ENCODE measurements around the gene ADGRB3.
"Not testable (repeated sequence)": the region's sequence is repeated elsewhere in the genome, so short reads cannot be mapped to it uniquely, and the experiment has no call there.

The ADGRB3 gene

DNA sequence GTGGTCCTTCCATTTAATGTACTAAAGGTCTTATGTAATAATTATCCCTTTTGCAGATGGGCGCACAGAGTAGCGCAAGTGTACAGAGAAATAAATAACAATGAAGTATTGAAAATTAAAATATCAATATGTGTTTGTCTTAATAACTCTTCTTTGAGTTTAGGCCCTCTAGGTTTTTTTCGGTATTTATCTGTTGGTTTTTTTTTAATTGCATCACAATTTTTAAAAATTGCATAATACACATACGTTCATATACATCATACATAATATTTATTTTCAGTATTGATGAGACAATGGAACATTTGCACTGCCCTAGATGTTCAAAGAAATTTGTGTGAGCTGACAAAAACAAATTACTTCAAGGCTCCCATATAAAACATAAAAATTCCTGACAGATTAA is 15.1 kb downstream of the ADGRB3 start:
- no peak for DNase-seq

DNA sequence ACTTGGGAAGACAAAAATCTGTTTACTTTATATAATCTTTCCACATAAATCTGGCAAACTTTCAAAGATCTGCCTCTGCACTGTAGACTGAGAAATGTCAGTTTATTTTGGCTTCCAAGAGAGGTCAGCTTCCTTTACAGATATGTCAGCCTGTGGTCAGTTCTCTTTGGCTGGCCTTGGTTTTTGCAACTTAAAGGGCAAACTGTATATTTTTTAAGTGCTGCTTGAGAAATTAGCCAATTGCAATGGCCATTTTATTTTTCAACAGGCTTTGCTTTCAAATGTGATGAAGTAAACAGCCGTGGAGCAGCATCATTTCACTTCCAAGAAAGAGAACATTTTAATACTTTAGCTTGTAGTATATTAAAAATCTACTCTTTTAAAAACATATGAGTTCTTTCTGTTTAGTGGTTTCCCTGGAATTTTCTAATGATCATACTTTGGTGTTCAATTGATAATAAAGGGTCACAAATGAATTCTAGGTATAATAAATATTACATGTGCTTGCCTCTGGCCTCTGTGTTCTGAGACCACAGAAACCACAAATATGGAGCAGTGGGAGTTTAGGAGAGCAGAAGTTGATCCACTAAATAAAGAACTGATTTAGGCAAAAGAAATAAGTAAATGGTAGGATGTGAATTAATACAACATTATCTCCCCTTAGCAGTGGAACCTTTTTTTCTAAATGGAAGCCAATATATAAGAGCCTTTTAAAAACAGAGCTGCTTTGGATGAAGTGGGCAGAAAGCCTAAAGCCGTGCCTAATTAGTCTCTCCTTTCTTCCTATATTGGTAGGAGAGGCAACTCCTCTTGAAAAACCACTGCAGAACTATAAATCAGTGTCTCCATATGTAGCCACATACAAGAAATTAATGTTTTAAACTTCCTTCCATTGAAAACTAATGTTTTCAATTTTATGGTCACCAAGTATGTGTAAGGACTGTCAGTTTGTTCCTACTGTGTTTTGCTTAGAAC is 16.2 kb downstream of the ADGRB3 start:
- DNase-seq = no peak

DNA sequence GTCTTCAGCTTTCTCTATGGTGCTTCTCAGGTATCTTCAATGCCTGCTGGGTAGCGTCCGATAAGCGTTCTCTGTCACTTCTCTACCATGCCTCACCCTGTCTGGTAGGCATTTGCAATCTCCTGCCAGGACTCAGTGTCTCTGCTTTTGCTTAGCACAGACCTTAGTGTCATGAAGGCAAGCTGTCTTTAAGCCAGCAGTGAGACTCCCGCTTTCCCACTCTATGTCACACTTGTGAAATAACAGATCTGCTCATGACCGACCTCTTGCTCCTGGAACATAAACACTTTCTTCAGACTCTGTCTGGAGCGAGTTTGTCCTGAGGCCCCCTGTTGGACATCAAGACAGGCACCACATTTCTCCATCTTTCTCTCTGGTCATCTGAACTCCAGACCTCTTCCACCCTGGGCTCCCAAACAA is 17.0 kb downstream of the ADGRB3 start:
- DNase-seq = no peak

DNA sequence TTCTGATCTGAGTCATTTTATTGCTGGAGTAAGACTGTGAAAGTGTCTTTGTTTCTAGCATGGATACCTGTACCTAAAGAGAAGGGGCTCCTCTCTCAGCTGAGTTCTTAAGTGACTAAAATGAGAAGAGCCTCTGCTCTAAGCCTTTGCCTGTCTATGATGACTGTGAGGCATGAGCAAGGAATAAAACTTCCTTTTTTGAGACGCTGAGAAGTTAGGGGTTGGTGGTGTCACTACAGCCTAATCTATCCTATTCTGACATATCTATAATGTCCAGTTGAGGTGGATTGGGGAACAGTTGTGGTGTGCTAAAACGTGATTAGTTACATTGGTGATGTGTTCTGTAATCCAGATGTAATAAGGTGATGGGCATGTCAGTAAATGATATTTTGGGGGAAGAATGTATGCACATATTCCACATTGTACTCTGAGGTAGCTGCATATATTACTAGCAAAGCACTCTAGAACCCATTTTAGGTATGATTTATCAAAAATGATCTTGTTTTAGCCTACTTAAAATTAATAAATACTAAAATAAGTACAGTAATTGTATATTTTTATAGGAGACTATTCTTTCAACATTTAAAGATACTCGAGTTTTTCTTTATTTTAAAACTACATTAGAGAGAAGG is 18.1 kb downstream of the ADGRB3 start:
- DNase-seq = no peak

DNA sequence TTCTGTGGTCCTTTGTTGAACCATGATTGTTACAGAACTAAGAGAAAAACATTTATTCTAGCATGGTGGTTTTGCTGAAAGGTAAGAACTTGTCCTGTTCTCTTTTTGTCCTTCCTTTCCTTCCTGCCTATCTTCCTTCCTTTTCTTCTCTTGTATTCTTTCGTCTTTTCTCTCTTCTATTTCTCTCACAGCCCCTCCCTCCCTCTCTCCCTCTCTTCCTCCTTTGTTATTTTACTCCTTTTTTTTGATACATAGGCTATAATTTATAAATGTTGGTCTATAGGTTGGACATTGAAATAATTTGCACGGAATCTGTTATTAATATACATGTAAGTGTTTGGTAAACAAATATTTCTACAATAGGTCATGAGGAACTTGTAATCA is 18.6 kb downstream of the ADGRB3 start:
- DNase-seq = no peak

DNA sequence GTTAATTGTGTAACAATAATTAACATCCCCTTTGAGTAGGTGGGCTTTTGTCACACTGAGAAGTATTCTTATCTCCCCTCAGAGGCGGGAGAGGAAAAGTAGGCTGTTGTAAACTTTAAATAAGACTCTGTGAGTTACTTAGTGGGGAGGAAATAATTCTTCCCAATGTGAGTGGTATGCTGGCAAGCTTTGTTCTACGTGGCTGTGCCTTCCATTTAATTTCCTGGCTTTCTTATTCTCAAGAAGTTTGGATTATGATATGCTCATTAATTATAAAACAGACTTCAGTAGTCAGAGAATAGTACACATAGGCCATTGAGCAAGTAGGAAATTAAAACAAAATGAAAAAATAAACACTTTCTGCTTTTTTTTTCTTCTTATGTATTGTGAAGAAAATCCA is 19.1 kb downstream of the ADGRB3 start:
- no peak for DNase-seq

DNA sequence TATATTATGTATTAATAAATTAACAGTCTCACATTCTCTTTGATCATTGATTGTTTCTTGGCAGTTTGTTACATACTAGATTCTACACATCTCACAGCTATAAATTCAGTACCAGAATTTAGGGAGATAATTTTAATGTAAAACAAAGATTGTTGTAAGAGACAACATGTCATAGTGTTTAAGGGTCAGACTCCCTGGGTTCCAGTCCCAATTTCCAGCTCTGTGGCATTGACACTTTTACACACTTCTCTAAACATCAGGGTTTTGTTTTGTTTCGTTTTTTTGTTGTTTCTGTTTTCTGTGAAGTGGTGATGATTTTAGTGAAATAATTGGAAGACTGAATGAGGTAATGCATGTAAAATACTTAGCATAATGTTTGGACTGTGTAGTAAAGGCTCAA is 19.9 kb downstream of the ADGRB3 start:
- DNase-seq = no peak

DNA sequence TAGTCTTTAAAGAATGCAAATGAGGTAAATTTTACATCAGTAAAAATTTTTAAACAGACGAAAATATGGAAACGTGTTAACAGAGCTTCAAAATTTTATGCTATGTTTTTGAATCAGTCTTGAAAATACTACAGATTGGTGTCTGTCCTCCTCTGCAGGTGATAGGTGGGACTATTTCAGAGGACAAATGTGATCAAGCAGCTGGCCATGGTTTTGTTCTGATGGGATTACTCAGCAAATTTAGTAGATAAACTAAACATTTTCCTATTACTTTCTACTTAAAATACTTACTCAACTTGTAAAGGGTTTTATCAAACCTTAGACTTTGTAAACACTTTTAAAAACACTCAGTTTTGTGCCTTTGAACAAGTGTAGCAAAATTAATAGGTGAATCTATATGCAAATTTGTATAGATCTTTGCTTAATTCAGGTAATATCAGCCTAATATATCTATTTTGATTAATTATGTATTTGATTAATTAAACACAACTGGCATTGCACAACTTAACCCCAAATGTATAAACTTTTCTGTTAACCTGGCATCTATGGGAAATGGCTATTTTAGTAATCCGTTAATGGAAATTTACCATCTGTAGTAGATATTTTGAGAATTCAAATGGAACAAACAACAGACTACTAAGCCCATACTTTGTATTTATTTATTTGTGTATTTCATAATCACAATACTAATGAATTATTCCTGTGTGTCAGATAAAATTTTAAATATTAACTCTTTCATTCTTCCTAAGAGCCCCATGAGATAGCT is 22.5 kb downstream of the ADGRB3 start:
- DNase-seq = no peak

DNA sequence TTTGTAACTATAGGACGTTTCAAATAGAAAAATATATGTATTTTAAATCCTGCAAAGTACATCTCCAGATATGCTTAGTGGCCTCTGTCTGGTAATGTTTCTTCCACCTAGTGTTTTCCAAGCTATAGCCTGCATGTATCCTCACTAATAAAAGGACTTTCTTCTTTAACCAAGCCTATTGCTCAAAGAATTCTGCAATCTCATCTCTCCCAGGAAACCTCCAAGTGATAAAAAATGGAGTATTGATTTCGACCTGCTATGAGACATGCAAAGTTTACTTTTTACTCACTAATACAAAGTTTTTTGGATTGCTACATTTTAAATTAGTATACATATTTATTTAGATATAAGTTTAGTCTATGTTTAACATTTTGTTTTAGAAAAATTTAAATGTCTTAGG is 23.3 kb downstream of the ADGRB3 start:
- no peak for DNase-seq

DNA sequence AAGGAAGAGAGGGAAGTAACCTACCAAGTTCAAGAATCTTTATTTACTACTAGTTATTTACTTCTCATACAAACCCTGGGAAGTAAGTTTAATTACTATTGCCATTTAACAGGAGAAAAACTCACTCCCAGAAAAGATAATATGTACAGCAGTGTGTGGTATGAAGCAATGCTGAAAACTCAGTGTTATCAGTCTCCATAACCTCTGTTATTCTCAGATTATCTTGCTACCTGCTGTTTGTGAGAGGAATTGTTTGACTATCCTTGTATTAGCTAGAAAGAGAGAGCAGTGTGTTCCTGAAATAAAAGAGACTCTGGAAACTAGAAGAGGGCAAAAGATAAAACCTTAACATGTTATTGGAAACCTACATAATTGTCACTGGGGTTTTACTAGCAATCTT is 38.2 kb downstream of the ADGRB3 start:
- no peak for DNase-seq

DNA sequence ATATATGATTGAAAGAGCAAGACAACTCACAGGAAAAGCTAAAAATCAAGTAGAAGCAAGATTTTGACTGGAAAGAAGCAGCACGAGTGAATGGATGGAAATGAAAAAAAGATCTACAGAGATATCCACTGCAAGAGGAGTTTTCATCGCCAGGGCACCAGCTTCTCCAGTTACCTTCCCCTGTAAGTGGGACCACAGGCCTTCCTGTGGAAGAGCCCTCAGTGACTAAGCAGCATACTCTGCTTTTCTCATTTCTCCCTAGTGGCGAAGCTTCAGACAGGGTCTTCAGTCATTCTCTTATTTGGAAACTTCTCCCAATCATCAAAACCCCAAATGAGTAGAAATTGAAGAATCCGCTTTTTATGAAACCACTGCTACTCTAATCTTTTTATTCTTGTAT is 40.5 kb downstream of the ADGRB3 start:
- no peak for DNase-seq

DNA sequence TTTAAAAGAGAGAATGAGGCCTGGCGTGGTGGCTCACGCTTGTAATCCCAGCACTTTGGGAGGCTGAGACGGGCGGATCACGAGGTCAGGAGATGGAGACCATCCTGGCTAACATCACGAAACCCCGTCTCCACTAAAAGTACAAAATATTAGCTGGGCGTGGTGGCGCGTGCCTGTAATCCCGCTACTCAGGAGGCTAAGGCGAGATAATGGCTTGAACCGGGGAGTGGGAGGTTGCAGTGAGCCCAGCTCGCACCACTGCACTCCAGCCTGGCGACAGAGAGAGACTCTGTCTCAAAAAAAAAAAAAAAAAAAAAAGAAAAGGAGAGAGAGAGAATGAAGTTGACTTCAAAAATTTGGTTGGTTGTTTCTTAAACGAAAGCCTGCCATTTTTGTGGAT is 41.0 kb downstream of the ADGRB3 start:
- not testable (repeated sequence) for DNase-seq

DNA sequence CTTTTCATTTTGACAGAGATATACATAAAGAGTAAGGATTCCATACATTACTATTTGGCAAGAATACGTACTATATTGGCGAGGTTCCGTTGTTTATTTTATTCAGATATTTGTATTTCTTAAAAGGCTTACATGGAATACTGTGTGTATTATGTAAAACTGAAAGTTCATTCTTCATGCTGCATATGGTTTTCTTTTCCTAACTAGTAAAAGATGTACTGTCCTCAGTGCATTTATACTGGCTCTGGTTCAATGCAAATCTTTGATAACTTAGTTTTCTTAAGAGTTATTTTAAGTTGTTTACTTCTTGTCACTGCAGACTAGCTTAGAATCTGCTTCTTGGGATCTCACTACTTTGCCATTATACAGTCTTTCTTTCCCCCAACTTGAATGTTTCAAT is 42.0 kb downstream of the ADGRB3 start:
- no peak for DNase-seq

DNA sequence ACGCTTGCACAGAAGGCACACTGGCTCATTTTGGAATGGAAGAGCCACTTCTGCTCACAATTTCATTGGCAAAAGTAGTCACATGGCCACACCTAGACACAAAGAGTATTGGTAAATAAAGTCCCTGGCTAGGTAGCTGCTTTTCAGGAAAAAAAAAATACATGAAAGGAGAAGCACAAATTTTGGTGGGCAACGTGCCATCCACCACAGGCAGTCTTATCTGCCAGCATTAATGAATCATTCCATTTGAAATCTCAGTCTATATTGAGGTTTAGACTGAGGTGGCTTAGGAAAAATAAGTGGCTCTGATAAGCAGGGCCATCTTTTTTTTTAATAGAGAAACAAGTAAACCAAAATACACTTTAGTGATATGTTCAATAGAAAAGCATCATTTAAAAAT is 44.3 kb downstream of the ADGRB3 start:
- DNase-seq = no peak

DNA sequence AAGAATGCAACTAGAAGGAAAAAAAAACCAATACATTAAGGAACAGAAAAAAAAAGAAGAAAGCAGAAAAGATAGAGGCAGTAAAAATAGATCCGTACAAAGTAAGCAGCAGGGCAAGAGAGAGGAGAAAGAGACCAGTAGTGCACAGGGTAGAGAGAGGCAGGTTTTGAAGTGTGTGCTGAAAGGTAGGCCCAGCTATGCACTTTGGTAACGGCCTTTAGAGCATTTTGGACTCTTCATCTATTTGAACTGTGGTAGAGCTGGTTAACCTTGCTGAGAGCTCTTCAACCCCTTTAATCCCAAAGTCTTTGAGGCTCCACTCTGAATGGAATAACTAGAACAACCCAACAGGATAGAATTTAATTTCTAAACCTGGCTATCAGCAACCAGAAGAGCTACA is 45.2 kb downstream of the ADGRB3 start:
- DNase-seq = no peak

DNA sequence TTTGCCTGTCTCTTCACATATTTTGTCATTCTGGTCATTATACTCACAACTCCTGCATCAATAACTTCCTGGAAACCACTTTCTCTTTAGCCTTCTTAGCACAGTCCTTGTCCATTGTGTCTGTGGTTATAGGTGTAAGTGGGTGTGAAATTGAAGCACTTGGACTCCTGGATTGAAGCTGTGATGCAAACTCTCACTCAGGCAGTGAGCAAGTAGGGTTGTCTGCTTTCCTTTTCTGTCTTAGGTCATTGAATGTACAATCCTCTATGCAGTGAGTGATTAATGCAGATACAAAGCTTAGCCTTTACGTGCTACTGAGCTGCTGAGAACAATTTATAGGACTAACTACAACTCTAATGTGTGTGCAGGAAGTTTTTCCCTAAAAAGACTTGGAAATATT is 54.8 kb downstream of the ADGRB3 start:
- no peak for DNase-seq

DNA sequence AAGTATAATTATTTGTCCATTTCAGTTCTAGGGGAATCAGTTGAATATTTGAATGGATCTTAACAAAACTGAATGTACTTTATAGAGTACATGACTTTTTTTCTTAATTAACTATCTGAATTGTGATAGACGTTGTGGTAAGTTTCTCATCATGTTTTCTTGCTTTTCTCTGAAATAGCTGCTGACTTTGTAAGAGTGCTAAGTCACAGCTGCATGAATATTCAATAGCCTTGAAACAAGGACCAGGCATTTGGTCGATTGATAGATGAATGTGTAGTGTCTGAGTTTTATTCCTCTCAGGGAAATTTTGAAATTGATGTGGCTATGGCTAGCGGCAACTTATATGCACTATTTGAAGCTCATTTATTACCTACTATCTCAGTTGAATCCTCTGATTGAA is 56.0 kb downstream of the ADGRB3 start:
- no peak for DNase-seq

DNA sequence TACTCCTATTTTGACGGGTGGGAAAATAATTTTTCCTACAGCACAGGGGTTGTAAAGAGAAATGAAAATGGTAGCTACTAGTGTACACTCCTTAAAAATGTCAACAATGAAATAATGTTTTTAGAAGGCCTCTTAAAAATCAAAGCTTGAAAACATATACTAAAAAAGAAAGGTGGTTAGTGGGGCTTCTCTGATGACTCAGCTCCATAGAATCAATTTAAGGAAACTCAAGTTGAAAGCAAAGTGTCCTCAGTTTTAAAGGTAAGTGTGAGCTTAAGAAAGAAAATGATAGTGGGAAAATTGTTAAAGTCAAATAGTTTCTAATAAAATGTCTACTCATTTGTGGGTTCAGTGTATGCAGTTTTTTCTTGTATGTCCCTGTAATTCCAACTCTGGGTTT is 58.2 kb downstream of the ADGRB3 start:
- no peak for DNase-seq

DNA sequence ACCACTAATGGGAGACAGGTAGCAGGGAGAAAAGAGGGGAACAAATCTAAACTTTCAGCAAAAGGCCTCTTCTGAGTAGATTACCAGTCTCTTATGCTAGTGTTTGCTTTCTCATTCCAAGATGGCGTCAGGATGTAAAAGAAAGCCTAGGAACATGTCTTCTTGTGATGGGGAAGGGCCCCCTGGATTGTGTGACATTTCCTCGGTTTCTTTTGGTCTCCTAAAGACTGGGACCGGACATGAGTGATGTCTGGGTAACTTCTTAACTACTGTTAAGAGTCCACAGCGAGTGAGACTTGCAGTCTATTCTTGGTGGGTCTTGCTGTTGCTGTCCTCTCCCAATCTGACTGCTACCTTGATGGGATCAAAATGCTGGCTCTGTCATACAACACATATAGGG is 60.3 kb downstream of the ADGRB3 start:
- DNase-seq = no peak

DNA sequence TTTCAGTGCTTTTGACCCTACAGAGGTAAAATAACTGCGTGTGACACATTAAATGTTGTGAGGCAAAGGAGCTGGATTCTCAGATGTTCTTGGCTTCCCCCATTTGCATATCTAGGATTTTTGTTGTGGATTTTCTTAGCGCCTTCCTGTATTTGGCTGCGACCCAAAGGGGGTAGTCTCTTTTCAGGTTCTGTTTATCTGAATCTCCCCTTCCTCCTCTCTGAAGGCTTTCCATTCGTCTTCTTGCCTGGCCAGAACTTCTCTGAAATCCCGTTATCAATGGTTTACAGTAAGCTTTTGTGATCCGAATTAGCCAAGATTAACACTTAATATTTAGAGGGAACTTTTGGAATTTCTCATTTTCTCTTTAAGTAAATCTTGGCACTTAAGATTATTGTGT is 60.8 kb downstream of the ADGRB3 start:
- DNase-seq = no peak

DNA sequence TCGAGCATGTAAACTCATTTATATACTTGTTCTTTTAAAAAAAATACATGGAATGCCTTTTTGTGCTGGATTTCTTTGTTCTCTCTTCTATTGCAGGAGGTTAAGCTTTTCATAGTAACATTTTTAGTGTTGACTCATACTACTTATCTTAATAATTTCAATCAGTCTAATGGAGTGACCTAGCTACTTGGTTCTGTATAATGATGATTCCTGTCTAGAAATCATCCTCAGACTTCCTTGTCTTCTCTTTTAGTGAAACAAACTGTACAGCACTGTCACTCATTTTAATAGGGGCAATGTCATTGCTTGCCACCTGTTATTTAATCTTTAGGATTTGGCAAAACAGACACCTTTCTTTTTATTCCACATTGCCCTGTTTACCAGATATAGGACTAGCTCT is 62.3 kb downstream of the ADGRB3 start:
- no peak for DNase-seq

DNA sequence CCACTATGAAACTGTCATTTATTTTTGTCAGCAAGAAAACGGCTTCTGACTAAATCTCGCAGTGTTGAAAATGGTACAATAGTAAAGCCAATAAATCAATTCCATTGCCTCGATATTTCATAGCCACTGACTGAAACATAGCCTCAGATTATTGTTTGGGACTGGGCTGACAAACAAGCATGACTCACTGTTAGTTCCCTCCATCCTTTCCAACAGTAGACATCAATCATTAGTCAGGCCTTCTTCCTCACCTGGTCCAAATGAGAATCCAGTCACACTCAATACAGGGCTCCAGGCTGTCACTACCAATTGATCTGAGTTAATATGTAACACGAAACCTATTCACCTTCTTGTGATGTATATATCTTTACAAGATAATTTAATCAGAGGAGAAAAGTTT is 66.1 kb downstream of the ADGRB3 start:
- DNase-seq = no peak

DNA sequence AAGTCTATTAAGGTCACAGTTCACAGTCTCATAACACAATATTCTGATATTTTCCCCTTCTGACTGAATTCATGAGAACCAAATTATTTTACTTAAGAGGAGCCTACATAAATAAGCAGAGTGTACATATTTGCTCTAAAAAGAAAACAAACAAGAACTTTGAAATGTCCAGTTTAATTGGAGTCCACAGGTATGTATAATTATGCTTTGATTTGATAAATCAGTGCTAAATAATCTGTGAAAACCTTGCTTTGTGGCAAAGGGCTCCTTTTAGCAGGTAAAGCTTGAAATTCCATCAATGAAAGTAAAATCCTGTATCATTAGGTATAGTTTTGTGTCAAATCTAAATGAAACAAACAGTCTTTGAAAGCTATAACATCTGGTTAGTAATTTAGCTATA is 69.4 kb downstream of the ADGRB3 start:
- no peak for DNase-seq

DNA sequence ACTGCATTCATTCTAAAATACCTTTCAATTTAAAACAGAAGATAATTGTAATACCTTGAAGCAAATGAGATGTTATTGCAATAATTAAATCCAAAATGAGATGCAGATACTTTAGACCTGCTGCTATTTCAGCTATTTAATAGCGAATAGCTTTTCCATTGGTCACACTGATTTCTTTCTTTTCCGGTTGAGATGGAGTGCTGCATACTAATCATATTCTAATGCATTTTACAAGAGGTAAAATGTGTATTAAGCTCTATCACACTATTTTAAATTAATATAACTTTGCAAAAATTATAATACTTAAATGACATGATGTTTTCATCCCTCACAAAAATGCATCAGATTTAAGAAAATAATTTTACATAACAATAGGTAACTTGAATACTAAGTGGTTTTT is 74.0 kb downstream of the ADGRB3 start:
- no peak for DNase-seq
